WTC11 (cell line): ENCODE measurements around the gene FTL. TPM values are rescaled to one million over a fixed set of nuclear protein-coding genes. Genes with fewer than 3 reads are reported as not detected.
A peak's percentile ranks its signal among the peaks of the same experiment; 100 is the strongest.

Experiments
- ATAC-seq: fragments of 200-7000 bp; cut with Tn5 transposase; 2 replicates; pipeline ENCODE4 v1.10.0; 2021; ENCODE audit warnings: mild to moderate bottlenecking, moderate library complexity
- CTCF ChIA-PET: fragments of 300-600 bp; sonication (Branson Sonifier 250); formaldehyde crosslinking; loops from one replicate; lab custom pipeline; 2021; ENCODE audit warnings: antibody characterized with exemption; lab: Charles Lee
- POLR2A ChIA-PET: fragments of 350-600 bp; sonication (Branson Sonifier 250); formaldehyde crosslinking; loops from one replicate; lab custom pipeline; 2021; ENCODE audit warnings: antibody characterized with exemption; lab: Charles Lee
- DNase-seq: peaks from one replicate; pipeline ENCODE4 v3.0.0; 2021; ENCODE audit warnings: low spot score
- H3K27ac Mint-ChIP-seq: 2 replicates; pipeline ENCODE4 v1.8.0; 2021; ENCODE audit warnings: mixed read lengths
- H3K27me3 Mint-ChIP-seq: 2 replicates; pipeline ENCODE4 v1.8.0; 2021; ENCODE audit warnings: low read depth, mild to moderate bottlenecking, moderate library complexity, mixed read lengths
- H3K36me3 Mint-ChIP-seq: 2 replicates; pipeline ENCODE4 v1.8.0; 2021; ENCODE audit warnings: mixed read lengths
- H3K4me1 Mint-ChIP-seq: 2 replicates; pipeline ENCODE4 v1.8.0; 2022; ENCODE audit warnings: mixed read lengths
- H3K4me3 Mint-ChIP-seq: 2 replicates; pipeline ENCODE4 v1.8.0; 2021; ENCODE audit warnings: mild to moderate bottlenecking, moderate library complexity, mixed read lengths
- H3K9me3 Mint-ChIP-seq: 2 replicates; pipeline ENCODE4 v1.8.0; 2021; ENCODE audit warnings: mixed read lengths
- CBFB ChIP-seq: sonication (generic); formaldehyde crosslinking; IDR thresholded peaks from 2 replicates; pipeline ENCODE4 v1.8.1; 2022; ENCODE audit warnings: mild to moderate bottlenecking, low read depth, missing genetic modification reagents
- ETV6 ChIP-seq: sonication (generic); formaldehyde crosslinking; IDR thresholded peaks from 2 replicates; pipeline ENCODE4 v1.8.1; 2022; ENCODE audit warnings: mild to moderate bottlenecking, missing genetic modification reagents
- FOXK1 ChIP-seq: sonication (generic); formaldehyde crosslinking; IDR thresholded peaks from 2 replicates; pipeline ENCODE4 v1.8.0; 2022; ENCODE audit warnings: mild to moderate bottlenecking, moderate library complexity, missing genetic modification reagents
- FOXP1 ChIP-seq: sonication (generic); formaldehyde crosslinking; IDR thresholded peaks from 2 replicates; pipeline ENCODE4 v1.8.0; 2022; ENCODE audit warnings: missing genetic modification reagents, mild to moderate bottlenecking, moderate library complexity, borderline replicate concordance
- JAZF1 ChIP-seq: fragments of 250-450 bp; sonication (Bioruptor Pico); IDR thresholded peaks from 2 replicates; pipeline ENCODE4 v1.9.0; 2021; ENCODE audit warnings: moderate library complexity, mild to moderate bottlenecking, inconsistent platforms
- MXD4 ChIP-seq: fragments of 250-450 bp; sonication (Bioruptor Pico); IDR thresholded peaks from 2 replicates; pipeline ENCODE4 v1.8.0; 2021; ENCODE audit warnings: mild to moderate bottlenecking, moderate library complexity, borderline replicate concordance
- NFE2L1 ChIP-seq: sonication (generic); formaldehyde crosslinking; IDR thresholded peaks from 2 replicates; pipeline ENCODE4 v1.8.1; 2023; ENCODE audit warnings: missing genetic modification reagents
- NFYB ChIP-seq: sonication (generic); formaldehyde crosslinking; conservative IDR thresholded peaks from 2 replicates; pipeline ENCODE4 v1.8.0; 2022; ENCODE audit warnings: low read depth, missing genetic modification reagents
- SP1 ChIP-seq: sonication (generic); formaldehyde crosslinking; conservative IDR thresholded peaks from 2 replicates; pipeline ENCODE4 v1.8.1; 2022; ENCODE audit warnings: missing genetic modification reagents
- ZNF232 ChIP-seq: sonication (generic); formaldehyde crosslinking; IDR thresholded peaks from 2 replicates; pipeline ENCODE4 v1.8.0; 2022; ENCODE audit warnings: mild to moderate bottlenecking, missing genetic modification reagents
- total RNA-seq: library from RNA; stranded (reverse); gene quantifications from 3 replicates; pipeline ENCODE4 v1.2.3, GENCODE V29; 2021
- TF ChIP-seq, protein P1 (sequence below): sonication (generic); formaldehyde crosslinking; IDR thresholded peaks from 2 replicates; pipeline ENCODE4 v1.8.0; 2023; ENCODE audit warnings: mild to moderate bottlenecking, missing genetic modification reagents
- TF ChIP-seq, protein P2 (sequence below): sonication (generic); formaldehyde crosslinking; IDR thresholded peaks from 2 replicates; pipeline ENCODE4 v1.8.1; 2022; ENCODE audit warnings: mild to moderate bottlenecking, moderate library complexity, missing genetic modification reagents
- TF ChIP-seq, protein P3 (sequence below): sonication (generic); formaldehyde crosslinking; IDR thresholded peaks from 2 replicates; pipeline ENCODE4 v1.8.1; 2023; ENCODE audit warnings: mild to moderate bottlenecking, missing genetic modification reagents
- TF ChIP-seq, protein P4 (sequence below): sonication (generic); formaldehyde crosslinking; IDR thresholded peaks from 2 replicates; pipeline ENCODE4 v1.8.1; 2023; ENCODE audit warnings: mild to moderate bottlenecking, moderate library complexity, missing genetic modification reagents
- TF ChIP-seq, protein P5 (sequence below): sonication (generic); formaldehyde crosslinking; IDR thresholded peaks from 2 replicates; pipeline ENCODE4 v1.8.0; 2022; ENCODE audit warnings: mild to moderate bottlenecking, missing genetic modification reagents
- TF ChIP-seq, protein P6 (sequence below): fragments of 250-450 bp; sonication (Bioruptor Pico); IDR thresholded peaks from 2 replicates; pipeline ENCODE4 v1.9.0; 2021; ENCODE audit warnings: moderate library complexity, mild to moderate bottlenecking, inconsistent platforms, borderline replicate concordance
- TF ChIP-seq, protein P7 (sequence below): sonication (generic); formaldehyde crosslinking; IDR thresholded peaks from 2 replicates; pipeline ENCODE4 v1.8.0; 2022; ENCODE audit warnings: mild to moderate bottlenecking, missing genetic modification reagents

Gene FTL
- total RNA-seq, 1 experiment from 2014 or later, result 1,061 TPM

DNA sequence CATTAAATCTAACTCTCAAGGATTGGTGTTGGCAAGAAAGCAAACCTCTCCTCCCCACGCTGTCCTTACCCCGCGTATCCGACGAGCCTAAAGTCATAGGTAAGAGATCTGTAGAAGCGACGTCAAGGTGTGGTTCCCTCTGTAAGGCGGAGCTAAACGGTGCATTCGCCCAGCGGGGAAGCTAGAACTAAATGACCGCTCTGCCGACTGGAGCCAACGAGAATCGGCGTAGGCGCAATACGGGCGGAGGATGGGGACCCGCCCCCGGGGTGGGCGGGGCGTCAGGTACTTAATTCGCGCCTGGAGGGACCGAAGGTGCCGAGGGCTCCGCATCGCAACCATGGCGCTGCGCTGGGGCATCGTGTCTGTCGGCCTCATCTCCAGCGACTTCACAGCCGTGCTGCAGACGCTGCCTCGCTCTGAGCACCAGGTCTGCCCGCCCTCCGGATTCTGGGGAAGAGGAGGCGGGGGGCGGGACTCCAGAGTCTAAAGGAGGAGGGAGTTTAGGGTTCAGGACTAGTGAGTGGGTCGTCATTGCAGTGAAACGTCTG, 31.7 kb upstream of the FTL start, which contains the start of gene DHDH:
TSS of gene DHDH (plus strand) at position 318 of the 551 bp plus-strand sequence. CDS start at position 341, 23 bp downstream.
- Mint-ChIP-seq H3K27me3 (peaks cover 53% of the 10 kb centered on the region), H3K9me3 (no peaks in the 10 kb centered on the region), H3K4me1 (peaks cover 17% of the 10 kb centered on the region), H3K36me3 (no peaks in the 10 kb centered on the region; the same call in 1 of the 2 replicates), H3K4me3 (peak within 1 kb of the TSS; percentile 87), H3K27ac (peak within 1 kb of the TSS; percentile 34)
- DNase-seq (peak; percentile 98), ATAC-seq (peak; percentile 94)
- POLR2A ChIA-PET, result interaction anchor here (1.0 to 1.9 kb wide), 5 partner anchors 15 to 138 kb away, joined by 3 to 5 read pairs (median 3); partner anchors contain the start of genes GYS1, NUCB1 and RUVBL2
- TF ChIP-seq FOXK1 (CRISPR knock-in tag) (no peak), SP1 (CRISPR knock-in tag) (peak; percentile 89), NFYB (no peak), FOXP1 (CRISPR knock-in tag) (peak; percentile 38; the same call in 1 of the 2 replicates), ETV6 (CRISPR knock-in tag) (peak; percentile 46; the same call in 1 of the 2 replicates), CBFB (no peak), MXD4 (no peak), NFE2L1 (CRISPR knock-in tag) (no peak), ZNF232 (no peak), JAZF1 (CRISPR knock-in tag) (no peak)
- TF ChIP-seq, protein P1, sequence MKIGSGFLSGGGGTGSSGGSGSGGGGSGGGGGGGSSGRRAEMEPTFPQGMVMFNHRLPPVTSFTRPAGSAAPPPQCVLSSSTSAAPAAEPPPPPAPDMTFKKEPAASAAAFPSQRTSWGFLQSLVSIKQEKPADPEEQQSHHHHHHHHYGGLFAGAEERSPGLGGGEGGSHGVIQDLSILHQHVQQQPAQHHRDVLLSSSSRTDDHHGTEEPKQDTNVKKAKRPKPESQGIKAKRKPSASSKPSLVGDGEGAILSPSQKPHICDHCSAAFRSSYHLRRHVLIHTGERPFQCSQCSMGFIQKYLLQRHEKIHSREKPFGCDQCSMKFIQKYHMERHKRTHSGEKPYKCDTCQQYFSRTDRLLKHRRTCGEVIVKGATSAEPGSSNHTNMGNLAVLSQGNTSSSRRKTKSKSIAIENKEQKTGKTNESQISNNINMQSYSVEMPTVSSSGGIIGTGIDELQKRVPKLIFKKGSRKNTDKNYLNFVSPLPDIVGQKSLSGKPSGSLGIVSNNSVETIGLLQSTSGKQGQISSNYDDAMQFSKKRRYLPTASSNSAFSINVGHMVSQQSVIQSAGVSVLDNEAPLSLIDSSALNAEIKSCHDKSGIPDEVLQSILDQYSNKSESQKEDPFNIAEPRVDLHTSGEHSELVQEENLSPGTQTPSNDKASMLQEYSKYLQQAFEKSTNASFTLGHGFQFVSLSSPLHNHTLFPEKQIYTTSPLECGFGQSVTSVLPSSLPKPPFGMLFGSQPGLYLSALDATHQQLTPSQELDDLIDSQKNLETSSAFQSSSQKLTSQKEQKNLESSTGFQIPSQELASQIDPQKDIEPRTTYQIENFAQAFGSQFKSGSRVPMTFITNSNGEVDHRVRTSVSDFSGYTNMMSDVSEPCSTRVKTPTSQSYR, result 0 out of 2 replicates have a peak, but pooled peaks have one; percentile 34
- TF ChIP-seq, protein P2, sequence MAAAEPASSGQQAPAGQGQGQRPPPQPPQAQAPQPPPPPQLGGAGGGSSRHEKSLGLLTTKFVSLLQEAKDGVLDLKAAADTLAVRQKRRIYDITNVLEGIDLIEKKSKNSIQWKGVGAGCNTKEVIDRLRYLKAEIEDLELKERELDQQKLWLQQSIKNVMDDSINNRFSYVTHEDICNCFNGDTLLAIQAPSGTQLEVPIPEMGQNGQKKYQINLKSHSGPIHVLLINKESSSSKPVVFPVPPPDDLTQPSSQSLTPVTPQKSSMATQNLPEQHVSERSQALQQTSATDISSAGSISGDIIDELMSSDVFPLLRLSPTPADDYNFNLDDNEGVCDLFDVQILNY (CRISPR knock-in tag), result peak; percentile 67; the same call in 1 of the 2 replicates
- TF ChIP-seq, protein P3, sequence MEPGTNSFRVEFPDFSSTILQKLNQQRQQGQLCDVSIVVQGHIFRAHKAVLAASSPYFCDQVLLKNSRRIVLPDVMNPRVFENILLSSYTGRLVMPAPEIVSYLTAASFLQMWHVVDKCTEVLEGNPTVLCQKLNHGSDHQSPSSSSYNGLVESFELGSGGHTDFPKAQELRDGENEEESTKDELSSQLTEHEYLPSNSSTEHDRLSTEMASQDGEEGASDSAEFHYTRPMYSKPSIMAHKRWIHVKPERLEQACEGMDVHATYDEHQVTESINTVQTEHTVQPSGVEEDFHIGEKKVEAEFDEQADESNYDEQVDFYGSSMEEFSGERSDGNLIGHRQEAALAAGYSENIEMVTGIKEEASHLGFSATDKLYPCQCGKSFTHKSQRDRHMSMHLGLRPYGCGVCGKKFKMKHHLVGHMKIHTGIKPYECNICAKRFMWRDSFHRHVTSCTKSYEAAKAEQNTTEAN (CRISPR knock-in tag), result 0 out of 2 replicates have a peak, but pooled peaks have one; percentile 22
- TF ChIP-seq, protein P4, sequence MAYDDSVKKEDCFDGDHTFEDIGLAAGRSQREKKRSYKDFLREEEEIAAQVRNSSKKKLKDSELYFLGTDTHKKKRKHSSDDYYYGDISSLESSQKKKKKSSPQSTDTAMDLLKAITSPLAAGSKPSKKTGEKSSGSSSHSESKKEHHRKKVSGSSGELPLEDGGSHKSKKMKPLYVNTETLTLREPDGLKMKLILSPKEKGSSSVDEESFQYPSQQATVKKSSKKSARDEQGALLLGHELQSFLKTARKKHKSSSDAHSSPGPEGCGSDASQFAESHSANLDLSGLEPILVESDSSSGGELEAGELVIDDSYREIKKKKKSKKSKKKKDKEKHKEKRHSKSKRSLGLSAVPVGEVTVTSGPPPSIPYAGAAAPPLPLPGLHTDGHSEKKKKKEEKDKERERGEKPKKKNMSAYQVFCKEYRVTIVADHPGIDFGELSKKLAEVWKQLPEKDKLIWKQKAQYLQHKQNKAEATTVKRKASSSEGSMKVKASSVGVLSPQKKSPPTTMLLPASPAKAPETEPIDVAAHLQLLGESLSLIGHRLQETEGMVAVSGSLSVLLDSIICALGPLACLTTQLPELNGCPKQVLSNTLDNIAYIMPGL, result peak; percentile 55; the same call in 1 of the 2 replicates
- TF ChIP-seq, protein P5, sequence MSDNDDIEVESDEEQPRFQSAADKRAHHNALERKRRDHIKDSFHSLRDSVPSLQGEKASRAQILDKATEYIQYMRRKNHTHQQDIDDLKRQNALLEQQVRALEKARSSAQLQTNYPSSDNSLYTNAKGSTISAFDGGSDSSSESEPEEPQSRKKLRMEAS (CRISPR knock-in tag), result peak; percentile 87
- TF ChIP-seq, protein P6, sequence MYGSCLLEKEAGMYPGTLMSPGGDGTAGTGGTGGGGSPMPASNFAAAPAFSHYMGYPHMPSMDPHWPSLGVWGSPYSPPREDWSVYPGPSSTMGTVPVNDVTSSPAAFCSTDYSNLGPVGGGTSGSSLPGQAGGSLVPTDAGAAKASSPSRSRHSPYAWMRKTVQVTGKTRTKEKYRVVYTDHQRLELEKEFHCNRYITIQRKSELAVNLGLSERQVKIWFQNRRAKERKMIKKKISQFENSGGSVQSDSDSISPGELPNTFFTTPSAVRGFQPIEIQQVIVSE, result no peak
- TF ChIP-seq, protein P7, sequence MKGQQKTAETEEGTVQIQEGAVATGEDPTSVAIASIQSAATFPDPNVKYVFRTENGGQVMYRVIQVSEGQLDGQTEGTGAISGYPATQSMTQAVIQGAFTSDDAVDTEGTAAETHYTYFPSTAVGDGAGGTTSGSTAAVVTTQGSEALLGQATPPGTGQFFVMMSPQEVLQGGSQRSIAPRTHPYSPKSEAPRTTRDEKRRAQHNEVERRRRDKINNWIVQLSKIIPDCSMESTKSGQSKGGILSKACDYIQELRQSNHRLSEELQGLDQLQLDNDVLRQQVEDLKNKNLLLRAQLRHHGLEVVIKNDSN (CRISPR knock-in tag), result no peak
- CTCF ChIA-PET, result interaction anchor here (0.6 to 2.6 kb wide), 14 partner anchors 13 to 127 kb away, joined by 3 to 33 read pairs (median 4); partner anchors contain the start of genes GYS1, NUCB1, PPP1R15A and RUVBL2
